IMR-90 (cell line): ENCODE results near the gene TMPRSS13. TPM values are rescaled to one million over a fixed set of nuclear protein-coding genes. Genes with fewer than 3 reads are reported as not detected.

Experiments used
- ATAC-seq: fragments of 200-7000 bp; cut with Tn5 transposase; 2 replicates; pipeline ENCODE4 v1.9.1; 2020; ENCODE audit warnings: low read depth, mild to moderate bottlenecking, moderate library complexity
- BruUV-seq: library from RNA; stranded (reverse); fragments of 400-500 nt; replicated peaks from 2 replicates; lab custom pipeline; 2021; lab: Mats Ljungman, UMichigan
- CTCF ChIA-PET: fragments of 300-600 bp; formaldehyde crosslinking; extraction: SDS; loops from one replicate; lab custom pipeline; 2021; ENCODE audit warnings: antibody characterized with exemption; lab: Yijun Ruan, JAX
- POLR2A ChIA-PET: fragments of 300-600 bp; sonication (Branson Sonifier 250); formaldehyde crosslinking; loops from one replicate; lab custom pipeline; 2022; ENCODE audit warnings: antibody characterized with exemption; ENCODE audit not compliant: unreplicated experiment; lab: Charles Lee
- DNase-seq: peaks from one replicate; pipeline ENCODE4 v3.0.0; 2013
- H2AFZ ChIP-seq: replicated peaks from 2 replicates; pipeline ENCODE3; 2013; ENCODE audit warnings: low read length, mild to moderate bottlenecking; ENCODE audit not compliant: poor library complexity
- H2AK5ac ChIP-seq: 2 replicates; pipeline ENCODE4 v1.6.1; 2013; ENCODE audit warnings: low read depth, low read length, inconsistent platforms
- H2AK9ac ChIP-seq: replicated peaks from 2 replicates; pipeline ENCODE3; 2013; ENCODE audit warnings: mild to moderate bottlenecking, low read depth, low read length, moderate library complexity; ENCODE audit not compliant: poor library complexity
- H2BK120ac ChIP-seq: 2 replicates; pipeline ENCODE4 v1.6.1; 2013; ENCODE audit warnings: low read depth, low read length, inconsistent platforms
- H2BK15ac ChIP-seq: 3 replicates; pipeline ENCODE4 v1.6.1; 2013; ENCODE audit warnings: low read depth, low read length, inconsistent platforms
- H2BK20ac ChIP-seq: 2 replicates; pipeline ENCODE4 v1.6.1; 2013; ENCODE audit warnings: low read depth, mild to moderate bottlenecking, inconsistent platforms, low read length, moderate library complexity
- H2BK5ac ChIP-seq: 2 replicates; pipeline ENCODE4 v1.6.1; 2013; ENCODE audit warnings: mild to moderate bottlenecking, low read depth, low read length, inconsistent platforms; ENCODE audit not compliant: poor library complexity, severe bottlenecking
- H3K14ac ChIP-seq: replicated peaks from 2 replicates; pipeline ENCODE4 v1.6.1; 2013; ENCODE audit warnings: low read depth, low read length, inconsistent platforms
- H3K18ac ChIP-seq: 2 replicates; pipeline ENCODE4 v1.6.1; 2013; ENCODE audit warnings: low read depth, low read length, control low read depth
- H3K23ac ChIP-seq: 2 replicates; pipeline ENCODE4 v1.6.1; 2013; ENCODE audit warnings: low read depth, low read length, inconsistent platforms
- H3K27ac ChIP-seq: 2 replicates; pipeline ENCODE4 v1.5.1; 2013; ENCODE audit warnings: mild to moderate bottlenecking, control low read depth, low read length; ENCODE audit not compliant: insufficient read depth
- H3K27me3 ChIP-seq: 2 replicates; pipeline ENCODE4 v1.6.1; 2013; ENCODE audit warnings: low read length; ENCODE audit not compliant: control insufficient read depth, insufficient read depth
- H3K36me3 ChIP-seq: 2 replicates; pipeline ENCODE4 v1.6.1; 2013; ENCODE audit warnings: low read length, mixed read lengths; ENCODE audit not compliant: control insufficient read depth, insufficient read depth
- H3K4ac ChIP-seq: 2 replicates; pipeline ENCODE4 v1.6.1; 2013; ENCODE audit warnings: low read depth, low read length, inconsistent platforms
- H3K4me1 ChIP-seq: 2 replicates; pipeline ENCODE4 v1.6.1; 2013; ENCODE audit warnings: low read length, mixed read lengths; ENCODE audit not compliant: control insufficient read depth, insufficient read depth
- H3K4me2 ChIP-seq: 2 replicates; pipeline ENCODE4 v1.6.1; 2013; ENCODE audit warnings: low read depth, mild to moderate bottlenecking, control low read depth, low read length, moderate library complexity
- H3K4me3 ChIP-seq: 2 replicates; pipeline ENCODE4 v1.5.1; 2013; ENCODE audit warnings: low read depth, mild to moderate bottlenecking, control low read depth, low read length, moderate library complexity; ENCODE audit not compliant: insufficient read depth
- H3K56ac ChIP-seq: 2 replicates; pipeline ENCODE4 v1.6.1; 2013; ENCODE audit warnings: low read length, inconsistent platforms; ENCODE audit not compliant: insufficient read depth; ENCODE audit errors: extremely low read depth
- H3K79me1 ChIP-seq, 2 experiments: 2 replicates each; pipeline ENCODE4 v1.6.1; 2013; ENCODE audit warnings: low read length in 2 of 2, inconsistent platforms in 1 of 2, low read depth in 1 of 2
- H3K9ac ChIP-seq: 2 replicates; pipeline ENCODE4 v1.6.1; 2013; ENCODE audit warnings: low read depth, low read length, control low read depth
- H3K9me1 ChIP-seq: 2 replicates; pipeline ENCODE4 v1.6.1; 2013; ENCODE audit warnings: low read length, inconsistent platforms; ENCODE audit not compliant: insufficient read depth
- H3K9me3 ChIP-seq: 2 replicates; pipeline ENCODE4 v1.6.1; 2013; ENCODE audit warnings: low read length; ENCODE audit not compliant: control insufficient read depth, insufficient read depth
- H4K20me1 ChIP-seq: 2 replicates; pipeline ENCODE4 v1.6.1; 2013; ENCODE audit warnings: low read length, inconsistent platforms; ENCODE audit not compliant: insufficient read depth
- H4K5ac ChIP-seq: 2 replicates; pipeline ENCODE4 v1.6.1; 2013; ENCODE audit warnings: mild to moderate bottlenecking, low read depth, low read length, control low read depth
- H4K8ac ChIP-seq, 2 experiments: 2 replicates each; pipeline ENCODE4 v1.6.1; 2013; ENCODE audit warnings: low read depth in 2 of 2, low read length in 2 of 2, control low read depth in 1 of 2, inconsistent platforms in 1 of 2
- H4K91ac ChIP-seq: 2 replicates; pipeline ENCODE4 v1.6.1; 2013; ENCODE audit warnings: low read depth, low read length, inconsistent platforms; ENCODE audit not compliant: insufficient read depth
- BHLHE40 ChIP-seq: fragments of 150-350 bp; IDR thresholded peaks from 2 replicates; pipeline ENCODE4 v1.6.1; 2016; ENCODE audit warnings: mild to moderate bottlenecking, low read depth, low read length
- CEBPB ChIP-seq: IDR thresholded peaks from 2 replicates; pipeline ENCODE4 v1.6.1; 2012; ENCODE audit warnings: low read depth, low read length, improper control_type of control experiment
- CHD1 ChIP-seq: IDR thresholded peaks from 2 replicates; pipeline ENCODE4 v1.6.1; 2012; ENCODE audit warnings: low read depth, low read length, improper control_type of control experiment
- CTCF ChIP-seq: conservative IDR thresholded peaks from 2 replicates; pipeline ENCODE4 v1.5.1; 2012; ENCODE audit warnings: mild to moderate bottlenecking, low read depth, low read length, improper control_type of control experiment
- ELK1 ChIP-seq: fragments of 150-350 bp; IDR thresholded peaks from 2 replicates; pipeline ENCODE4 v1.6.1; 2016; ENCODE audit warnings: low read depth, mild to moderate bottlenecking, low read length, moderate library complexity, borderline replicate concordance
- FOS ChIP-seq: fragments of 150-350 bp; IDR thresholded peaks from 2 replicates; pipeline ENCODE4 v1.6.1; 2016; ENCODE audit warnings: low read depth, low read length
- MAZ ChIP-seq: IDR thresholded peaks from 2 replicates; pipeline ENCODE4 v1.6.1; 2012; ENCODE audit warnings: low read depth, mild to moderate bottlenecking, low read length, improper control_type of control experiment, moderate library complexity, borderline replicate concordance
- NFE2L2 ChIP-seq: fragments of 150-350 bp; IDR thresholded peaks from 2 replicates; pipeline ENCODE4 v1.6.1; 2016; ENCODE audit warnings: low read depth, mild to moderate bottlenecking, low read length
- POLR2A ChIP-seq: IDR thresholded peaks from 2 replicates; pipeline ENCODE4 v1.6.1; 2012; ENCODE audit warnings: mild to moderate bottlenecking, low read depth, low read length
- RCOR1 ChIP-seq: IDR thresholded peaks from 2 replicates; pipeline ENCODE4 v1.6.1; 2012; ENCODE audit warnings: mild to moderate bottlenecking, low read length, improper control_type of control experiment; ENCODE audit not compliant: insufficient replicate concordance
- RFX5 ChIP-seq: IDR thresholded peaks from 2 replicates; pipeline ENCODE4 v1.8.0; 2012; ENCODE audit warnings: low read depth, mild to moderate bottlenecking, low read length, moderate library complexity
- USF2 ChIP-seq: fragments of 150-350 bp; IDR thresholded peaks from 2 replicates; pipeline ENCODE4 v1.6.1; 2017; ENCODE audit warnings: mild to moderate bottlenecking, antibody characterized with exemption, low read length, low read depth
- WGBS, 2 experiments: methylation state at CpG; one replicate each; pipeline versions ENCODE4 v1.1.5 to v1.1.7; 2013; ENCODE audit warnings: missing lambda C conversion rate in 2 of 2; ENCODE audit not compliant: insufficient read length in 1 of 2; ENCODE audit errors: extremely low coverage in 2 of 2; 5-methylcytosine and 5-hydroxymethylcytosine counted together
- dilution Hi-C: fragments of 300-500 bp; cut with HindIII; formaldehyde crosslinking; loops from one replicate; pipeline ENCODE4 v1.14.3; 2018; ENCODE audit warnings: low sequenced_read_pairs; ENCODE audit not compliant: unreplicated experiment
- in situ Hi-C: fragments of 300-500 bp; cut with MboI; formaldehyde crosslinking; loops from 3 replicates; pipeline ENCODE4 v1.14.3; 2019; ENCODE audit warnings: low sequenced_read_pairs, inconsistent platforms, mixed read lengths
- intact Hi-C: fragments of 100-400 bp; cut with micrococcal nuclease; formaldehyde crosslinking; loops from 2 replicates; pipeline ENCODE4 v1.10.0; 2022
- polyA plus RNA-seq, 3 experiments: library from polyadenylated mRNA; depleted of rRNA; stranded (reverse); fragments of >200 nt; gene quantifications; 2 replicates each; pipeline ENCODE4 v1.2.3, GENCODE V29; 2012; ENCODE audit warnings: low replicate concordance in 1 of 3
- total RNA-seq: library from RNA; depleted of rRNA; stranded (reverse); fragments of >200 nt; gene quantifications from 2 replicates; pipeline ENCODE4 v1.2.3, GENCODE V29; 2012

TMPRSS13 gene
- total and polyA plus RNA-seq, 2 of the 4 experiments (the other 2 are of a cell fraction), result not detected

GRCh38 chr11:117941976-117942654, 12.9 kb upstream of the TMPRSS13 start:
- H2AK9ac ChIP-seq, result no peak overlapping the region
- no peak overlapping the region for H3K4me2 ChIP-seq
- H4K8ac ChIP-seq, result no peak overlapping the region
- H2BK20ac ChIP-seq, result no peak overlapping the region
- no peaks in the 10 kb centered on the region for H3K36me3 ChIP-seq
- H3K18ac ChIP-seq, result no peak overlapping the region
- no peak overlapping the region for H4K91ac ChIP-seq
- DNase-seq, result no peak
- dilution Hi-C loops, result no loop called here
- TF ChIP-seq POLR2A (no peak), ELK1 (no peak), CTCF (no peak), BHLHE40 (no peak), CHD1 (no peak), RCOR1 (no peak), CEBPB (no peak), USF2 (no peak), FOS (no peak), MAZ (no peak), RFX5 (no peak), NFE2L2 (no peak)
- H3K27me3 ChIP-seq, result peaks cover 9% of the 10 kb centered on the region
- H3K14ac ChIP-seq, result no peak overlapping the region
- no peak overlapping the region for H3K4ac ChIP-seq
- no peak overlapping the region for H2BK5ac ChIP-seq
- no peaks in the 10 kb centered on the region for H4K20me1 ChIP-seq
- no peak overlapping the region for H2AK5ac ChIP-seq
- no peaks in the 10 kb centered on the region for H3K4me1 ChIP-seq
- ChIA-PET CTCF (interaction anchor here (0.6 kb wide), 1 partner anchor 22 kb away, joined by 7 read pairs; no protein-coding TSS in a partner anchor), POLR2A (no interaction called here)
- H4K5ac ChIP-seq, result no peak overlapping the region
- intact Hi-C loops, result no loop called here
- no peaks in the 10 kb centered on the region for H3K9me3 ChIP-seq
- no peak overlapping the region for H3K56ac ChIP-seq
- in situ Hi-C loops, result no loop called here
- no peak overlapping the region for H2BK120ac ChIP-seq
- no peak overlapping the region for H3K23ac ChIP-seq
- ATAC-seq, result no peak
- BruUV-seq, result no TSS peak
- no peak overlapping the region for H3K27ac ChIP-seq
- no peaks in the 10 kb centered on the region for H3K9me1 ChIP-seq
- H2AFZ ChIP-seq, result no peak overlapping the region
- H3K9ac ChIP-seq, result no peak overlapping the region
- no peaks in the 10 kb centered on the region for H3K79me1 ChIP-seq
- WGBS, 2 experiments, result 72% methylated on average over 4 of the region's 6 CpGs; no CpG with 5 or more reads in 1 of the 2 experiments
- H3K4me3 ChIP-seq, result no peak overlapping the region
- H2BK15ac ChIP-seq, result no peak overlapping the region
